ENCODE measurements around the gene LIN7C. TPM values are rescaled to one million over a fixed set of nuclear protein-coding genes. Genes with fewer than 3 reads are reported as not detected.

Gene LIN7C
- 44.4 TPM for total RNA-seq

GRCh38 chr11:27506200-27507182 lies at the start of gene LIN7C:
Gene LIN7C, minus strand, starts transcription at chr11:27506769. Its CDS starts 17 bp downstream, at chr11:27506752.

GRCh38 chr11:27472398-27473016 lies 34.1 kb downstream of the LIN7C start, which contains the start of gene LGR4:
Gene LGR4, minus strand, starts transcription at chr11:27472790. Its CDS starts 488 bp downstream, at chr11:27472302.

Small RNA genes lying within 50 kb of the gene (small RNA-seq; reads per million reads assigned to genes)
- gene AC100771.1 (ENCODE audit: low replicate concordance) (not detected), gene MIR8087 (ENCODE audit: low replicate concordance) (not detected), gene RNA5SP339 (ENCODE audit: low replicate concordance) (not detected)

Other genes starting within 250 kb of the LIN7C start
- 5.9 TPM for gene CCDC34, start 143.6 kb downstream of the LIN7C start, total RNA-seq
- 157 TPM for gene LGR4, start 34.0 kb downstream of the LIN7C start, total RNA-seq
- gene BDNF, start 193.7 kb upstream of the LIN7C start, total RNA-seq = 1.3 TPM